Neuronal stem cell (in vitro differentiated cells): ENCODE results near the gene PLPP3.

ENCODE experiments used
- DNase-seq: peaks from one replicate; pipeline ENCODE4 v3.0.0-alpha.2; 2013; ENCODE audit warnings: low spot score
- H2AFZ ChIP-seq: one replicate; pipeline ENCODE4 v1.6.1; 2013; ENCODE audit warnings: mild to moderate bottlenecking, low read length, inconsistent platforms
- H2AK5ac ChIP-seq: 2 replicates; pipeline ENCODE4 v1.6.1; 2013; ENCODE audit warnings: low read depth, mild to moderate bottlenecking, inconsistent platforms, low read length, moderate library complexity, mixed read lengths
- H2BK120ac ChIP-seq: 2 replicates; pipeline ENCODE4 v1.6.1; 2013; ENCODE audit warnings: low read depth, mild to moderate bottlenecking, inconsistent platforms, low read length, moderate library complexity, mixed read lengths
- H2BK12ac ChIP-seq: one replicate; pipeline ENCODE4 v1.6.1; 2013; ENCODE audit warnings: low read length, inconsistent platforms
- H2BK15ac ChIP-seq: 2 replicates; pipeline ENCODE4 v1.6.1; 2013; ENCODE audit warnings: mild to moderate bottlenecking, low read length, inconsistent platforms, mixed read lengths
- H2BK5ac ChIP-seq: one replicate; pipeline ENCODE4 v1.6.1; 2013; ENCODE audit warnings: inconsistent platforms, mild to moderate bottlenecking, low read length, moderate library complexity
- H3K14ac ChIP-seq: one replicate; pipeline ENCODE4 v1.6.1; 2013; ENCODE audit warnings: low read length, inconsistent platforms
- H3K18ac ChIP-seq: 2 replicates; pipeline ENCODE4 v1.6.1; 2013; ENCODE audit warnings: low read length, inconsistent platforms
- H3K23ac ChIP-seq: 2 replicates; pipeline ENCODE4 v1.6.1; 2013; ENCODE audit warnings: low read depth, mild to moderate bottlenecking, mixed read lengths, low read length, inconsistent platforms; ENCODE audit not compliant: poor library complexity
- H3K27ac ChIP-seq: replicated peaks from 3 replicates; pipeline ENCODE4 v1.5.1; 2013; ENCODE audit warnings: low read length, inconsistent platforms
- H3K27me3 ChIP-seq, 3 experiments: 2 replicates each; pipeline ENCODE4 v1.6.1; 2013; ENCODE audit warnings: low read length in 3 of 3, mild to moderate bottlenecking in 2 of 3, inconsistent platforms in 1 of 3, low read depth in 1 of 3, mixed read lengths in 1 of 3, moderate library complexity in 1 of 3; ENCODE audit not compliant: control insufficient read depth in 3 of 3, insufficient read depth in 3 of 3
- H3K36me3 ChIP-seq, 2 donors: replicated peaks in 1 of 2; 2 replicates each; pipeline ENCODE4 v1.6.1; 2013; ENCODE audit warnings: low read length in 2 of 2; ENCODE audit not compliant: control insufficient read depth in 2 of 2, insufficient read depth in 2 of 2
- H3K4ac ChIP-seq: 2 replicates; pipeline ENCODE4 v1.6.1; 2013; ENCODE audit warnings: inconsistent platforms, mild to moderate bottlenecking, low read length, moderate library complexity
- H3K4me1 ChIP-seq, 2 donors: 1 replicate in 1 of 2; 2 replicates in 1 of 2; pipeline ENCODE4 v1.6.1; 2013; ENCODE audit warnings: low read length in 2 of 2, low read depth in 1 of 2; ENCODE audit not compliant: control insufficient read depth in 2 of 2, insufficient read depth in 1 of 2
- H3K4me2 ChIP-seq: one replicate; pipeline ENCODE4 v1.6.1; 2013; ENCODE audit warnings: mild to moderate bottlenecking, low read length, inconsistent platforms; ENCODE audit not compliant: insufficient read depth, poor library complexity, severe bottlenecking
- H3K4me3 ChIP-seq, 2 donors: 2 replicates each; pipeline ENCODE4 v1.5.1; 2013; ENCODE audit warnings: low read length in 2 of 2, mild to moderate bottlenecking in 2 of 2, inconsistent platforms in 1 of 2, moderate library complexity in 1 of 2
- H3K79me1 ChIP-seq: one replicate; pipeline ENCODE4 v1.6.1; 2013; ENCODE audit warnings: low read depth, mild to moderate bottlenecking, inconsistent platforms, low read length, moderate library complexity
- H3K9ac ChIP-seq: one replicate; pipeline ENCODE4 v1.6.1; 2013; ENCODE audit warnings: mild to moderate bottlenecking, low read depth, low read length, inconsistent platforms; ENCODE audit not compliant: poor library complexity
- H3K9me3 ChIP-seq, 2 donors: replicated peaks in 1 of 2; 2 replicates each; pipeline versions ENCODE3 to v1.6.1; 2013; ENCODE audit warnings: low read length in 2 of 2, mild to moderate bottlenecking in 2 of 2, inconsistent platforms in 1 of 2, low read depth in 1 of 2, mixed read lengths in 1 of 2, moderate library complexity in 1 of 2; ENCODE audit not compliant: control insufficient read depth in 2 of 2, insufficient read depth in 1 of 2
- H4K8ac ChIP-seq: one replicate; pipeline ENCODE4 v1.6.1; 2013; ENCODE audit warnings: low read depth, mild to moderate bottlenecking, inconsistent platforms, low read length, moderate library complexity
- H4K91ac ChIP-seq: one replicate; pipeline ENCODE4 v1.6.1; 2013; ENCODE audit warnings: low read length, low read depth, mild to moderate bottlenecking, inconsistent platforms; ENCODE audit not compliant: poor library complexity
- WGBS, 2 donors: extraction: QIAGEN DNeasy Blood & Tissue Kit; methylation state at CpG; one replicate each; pipeline ENCODE4 v1.1.7; 2013; ENCODE audit warnings: missing lambda C conversion rate in 2 of 2, mixed read lengths in 1 of 2; ENCODE audit not compliant: insufficient read length in 2 of 2, insufficient replicate concordance in 1 of 2; ENCODE audit errors: extremely low coverage in 2 of 2; 5-methylcytosine and 5-hydroxymethylcytosine counted together

PLPP3 gene

GRCh38 chr1:56552349-56552748 lies 27.0 kb downstream of the PLPP3 start:
- Histone ChIP-seq H3K4me1 (peaks cover 23 to 36% of the 10 kb centered on the region in 2 donors), H3K4me2 (no peak overlapping the region), H3K36me3 (peaks cover 0 to 14% of the 10 kb centered on the region in 2 donors), H3K27me3 (no peaks in the 10 kb centered on the region), H3K23ac (no peak overlapping the region), H3K79me1 (peaks cover 4% of the 10 kb centered on the region), H2AFZ (no peak overlapping the region), H4K91ac (no peak overlapping the region), H3K27ac (no peak overlapping the region), H2AK5ac (no peak overlapping the region), H3K4ac (no peak overlapping the region), H2BK120ac (no peak overlapping the region), H2BK5ac (no peak overlapping the region), H4K8ac (no peak overlapping the region), H3K9ac (no peak overlapping the region), H3K4me3 (no peak overlapping the region), H3K14ac (no peak overlapping the region), H2BK12ac (no peak overlapping the region), H3K9me3 (no peaks in the 10 kb centered on the region), H3K18ac (no peak overlapping the region), H2BK15ac (no peak overlapping the region)
- DNase-seq: no peak

DNA sequence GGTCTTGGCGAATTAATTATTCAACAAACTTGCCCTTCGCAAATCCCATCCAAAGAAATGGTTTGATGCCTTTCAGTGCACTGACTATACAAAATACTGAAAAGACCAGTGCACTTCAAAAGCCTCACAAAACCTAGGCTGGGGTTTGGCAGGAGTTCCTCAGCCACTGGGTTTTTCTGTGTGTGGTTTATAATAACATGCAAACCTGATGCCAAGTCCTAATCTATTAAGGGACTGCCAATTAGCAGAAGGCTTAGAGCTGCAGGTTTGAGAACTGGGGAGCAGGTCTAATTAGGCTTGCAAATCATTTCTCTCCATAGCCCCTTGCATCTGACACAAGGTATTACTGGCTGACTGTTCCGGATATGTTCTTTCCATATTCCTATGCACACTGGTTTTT lies 27.7 kb downstream of the PLPP3 start:
- no peak overlapping the region for H3K23ac ChIP-seq
- no peak overlapping the region for H3K4ac ChIP-seq
- no peak overlapping the region for H3K4me3 ChIP-seq
- H3K27me3 ChIP-seq: no peaks in the 10 kb centered on the region
- no peak overlapping the region for H2BK5ac ChIP-seq
- H2BK15ac ChIP-seq: no peak overlapping the region
- H3K4me2 ChIP-seq: no peak overlapping the region
- H3K4me1 ChIP-seq: peaks cover 23 to 36% of the 10 kb centered on the region in 2 donors
- H4K8ac ChIP-seq: no peak overlapping the region
- no peak overlapping the region for H3K27ac ChIP-seq
- no peak overlapping the region for H2BK12ac ChIP-seq
- H2AFZ ChIP-seq: no peak overlapping the region
- no CpG with 5 or more reads among the region's 3 CpGs for WGBS, 2 donors
- no peak for DNase-seq
- no peak overlapping the region for H3K9ac ChIP-seq
- H3K36me3 ChIP-seq: peaks cover 0 to 14% of the 10 kb centered on the region in 2 donors
- no peaks in the 10 kb centered on the region for H3K9me3 ChIP-seq
- H4K91ac ChIP-seq: no peak overlapping the region
- no peak overlapping the region for H2BK120ac ChIP-seq
- H3K18ac ChIP-seq: no peak overlapping the region
- H3K14ac ChIP-seq: no peak overlapping the region
- H2AK5ac ChIP-seq: no peak overlapping the region
- H3K79me1 ChIP-seq: peaks cover 4% of the 10 kb centered on the region

DNA sequence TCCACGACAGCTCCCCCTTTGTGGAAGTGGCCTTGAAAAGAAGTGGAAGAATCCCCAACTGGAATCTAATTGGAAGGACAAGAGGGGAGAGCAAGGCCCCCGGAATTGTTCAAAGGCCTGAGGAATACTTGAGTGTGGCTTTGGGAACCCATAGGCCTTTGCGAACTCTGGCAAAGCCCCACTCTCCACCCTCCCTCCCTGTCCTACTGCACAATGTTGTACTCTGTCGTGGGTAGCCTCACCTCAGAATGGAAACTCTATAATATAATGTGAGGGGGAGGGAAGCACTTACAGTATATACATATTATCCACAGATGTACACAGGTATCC lies 28.5 kb downstream of the PLPP3 start:
- Histone ChIP-seq H3K9me3 (no peaks in the 10 kb centered on the region), H3K27ac (no peak overlapping the region), H2BK5ac (no peak overlapping the region), H3K4ac (no peak overlapping the region), H3K4me2 (no peak overlapping the region), H3K14ac (no peak overlapping the region), H2AFZ (no peak overlapping the region), H3K4me1 (peaks cover 23 to 36% of the 10 kb centered on the region in 2 donors), H3K18ac (no peak overlapping the region), H3K9ac (no peak overlapping the region), H4K8ac (no peak overlapping the region), H3K79me1 (peaks cover 2% of the 10 kb centered on the region), H2AK5ac (no peak overlapping the region), H3K4me3 (no peak overlapping the region), H3K23ac (no peak overlapping the region), H4K91ac (no peak overlapping the region), H2BK12ac (no peak overlapping the region), H2BK120ac (no peak overlapping the region), H2BK15ac (no peak overlapping the region), H3K27me3 (no peaks in the 10 kb centered on the region), H3K36me3 (peaks cover 0 to 21% of the 10 kb centered on the region in 2 donors)
- DNase-seq: no peak
- WGBS, 2 donors: no CpG with 5 or more reads among the region's 4 CpGs

DNA sequence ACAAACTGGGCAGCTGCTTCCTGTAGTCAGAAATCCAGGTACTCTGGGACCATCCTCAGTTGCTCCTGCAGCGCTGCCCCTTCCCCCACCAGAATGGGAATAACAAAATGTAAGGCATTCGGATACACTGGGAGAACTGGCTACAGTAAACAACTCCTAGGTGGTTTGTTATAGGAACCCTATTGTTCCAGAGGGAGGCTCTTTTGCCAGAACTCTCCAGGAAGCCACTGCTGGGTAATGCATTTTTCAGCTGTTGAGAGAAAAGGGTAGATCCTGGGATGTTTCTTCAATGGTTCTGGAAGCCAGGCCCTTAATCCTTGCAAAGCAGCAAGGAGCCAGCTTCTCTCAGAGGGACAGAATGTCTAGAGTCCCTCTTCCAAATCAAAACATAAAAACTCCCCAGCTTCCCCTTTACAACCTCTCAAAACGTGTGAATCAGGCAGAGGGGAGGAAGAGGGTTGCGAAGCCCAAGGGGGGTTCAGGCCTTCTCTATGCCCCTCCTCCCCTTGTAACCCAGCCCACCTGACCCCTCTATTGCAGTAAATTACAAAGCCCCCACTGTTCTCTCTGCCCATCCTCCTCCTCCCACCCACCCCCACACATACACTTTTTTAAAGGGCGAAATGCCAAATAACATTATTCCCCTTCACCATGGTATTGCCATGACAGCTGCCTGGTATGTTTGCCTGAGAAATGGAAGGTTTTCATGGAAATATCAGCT lies 29.1 kb downstream of the PLPP3 start:
- no peak overlapping the region for H3K14ac ChIP-seq

More for the DNA sequence above, 29.1 kb downstream of the PLPP3 start:
- Histone ChIP-seq H2BK15ac (no peak overlapping the region), H3K4me2 (no peak overlapping the region), H2BK5ac (no peak overlapping the region), H3K9me3 (no peaks in the 10 kb centered on the region), H3K27ac (peak overlapping the region; percentile 47), H3K18ac (no peak overlapping the region), H3K4ac (no peak overlapping the region), H2BK12ac (no peak overlapping the region), H3K4me1 (peaks cover 22 to 36% of the 10 kb centered on the region in 2 donors), H4K91ac (no peak overlapping the region), H3K36me3 (peaks cover 0 to 24% of the 10 kb centered on the region in 2 donors), H3K4me3 (no peak overlapping the region), H2BK120ac (no peak overlapping the region), H3K79me1 (peaks cover 2% of the 10 kb centered on the region), H3K9ac (no peak overlapping the region), H3K23ac (no peak overlapping the region), H3K27me3 (no peaks in the 10 kb centered on the region), H2AFZ (no peak overlapping the region), H2AK5ac (no peak overlapping the region), H4K8ac (no peak overlapping the region)
- DNase-seq: no peak
- no CpG with 5 or more reads among the region's 5 CpGs for WGBS, 2 donors
